CD4-positive, alpha-beta T cell (primary cell): ENCODE results near the gene SLMAP. TPM values are rescaled to one million over a fixed set of nuclear protein-coding genes. Genes with fewer than 3 reads are reported as not detected.

Source experiments
- ATAC-seq: fragments of 200-7000 bp; cut with Tn5 transposase; one replicate; pipeline ENCODE4 v1.10.0; 2022; ENCODE audit warnings: mild to moderate bottlenecking; ENCODE audit not compliant: poor library complexity
- CTCF ChIA-PET: fragments of 350-600 bp; sonication (Branson Sonifier 250); formaldehyde crosslinking; loops from one replicate; lab custom pipeline; 2021; ENCODE audit warnings: antibody characterized with exemption, inconsistent platforms; lab: Charles Lee
- POLR2A ChIA-PET: fragments of 350-600 bp; sonication (Branson Sonifier 250); formaldehyde crosslinking; loops from one replicate; lab custom pipeline; 2021; ENCODE audit warnings: antibody characterized with exemption, inconsistent platforms; lab: Charles Lee
- DNase-seq, 14 experiments: peaks; one replicate each; pipeline ENCODE4 v3.0.0-alpha.2; 2013 to 2020; ENCODE audit warnings: mixed read lengths in 2 of 14
- H3K27ac ChIP-seq, 2 donors: one replicate each; pipeline versions ENCODE4 v1.5.1 to v1.7.0; 2013; ENCODE audit warnings: low read length in 2 of 2, low read depth in 1 of 2, mild to moderate bottlenecking in 1 of 2
- H3K27me3 ChIP-seq, 2 experiments: 1 replicate in 1 of 2; 2 replicates in 1 of 2; pipeline versions ENCODE4 v1.6.1 to v1.7.0; 2013; ENCODE audit warnings: low read length in 2 of 2, control low read depth in 1 of 2, mild to moderate bottlenecking in 1 of 2, moderate library complexity in 1 of 2; ENCODE audit not compliant: insufficient read depth in 2 of 2, control insufficient read depth in 1 of 2
- H3K36me3 ChIP-seq: one replicate; pipeline ENCODE4 v1.6.1; 2013; ENCODE audit warnings: low read length, control low read depth; ENCODE audit not compliant: insufficient read depth
- H3K4me1 ChIP-seq: one replicate; pipeline ENCODE4 v1.6.1; 2013; ENCODE audit warnings: low read length, control low read depth; ENCODE audit not compliant: insufficient read depth
- H3K4me3 ChIP-seq: one replicate; pipeline ENCODE4 v1.5.1; 2013; ENCODE audit warnings: mild to moderate bottlenecking, low read length, moderate library complexity
- H3K9me3 ChIP-seq, 2 experiments: 1 replicate in 1 of 2; 2 replicates in 1 of 2; pipeline versions ENCODE4 v1.6.1 to v1.7.0; 2013; ENCODE audit warnings: low read length in 2 of 2, mild to moderate bottlenecking in 2 of 2, control low read depth in 1 of 2, moderate library complexity in 1 of 2; ENCODE audit not compliant: control insufficient read depth in 1 of 2, insufficient read depth in 1 of 2
- H3K27ac Mint-ChIP-seq: one replicate; pipeline ENCODE4 v1.8.0; 2020; ENCODE audit warnings: mixed read lengths
- H3K27me3 Mint-ChIP-seq: one replicate; pipeline ENCODE4 v1.8.0; 2021; ENCODE audit warnings: mixed read lengths
- H3K36me3 Mint-ChIP-seq: one replicate; pipeline ENCODE4 v1.8.0; 2021; ENCODE audit warnings: low read depth, mixed read lengths
- H3K4me1 Mint-ChIP-seq: one replicate; pipeline ENCODE4 v1.8.0; 2021; ENCODE audit warnings: low read depth, mixed read lengths
- H3K4me3 Mint-ChIP-seq: one replicate; pipeline ENCODE4 v1.8.0; 2020; ENCODE audit warnings: mild to moderate bottlenecking, mixed read lengths
- H3K9me3 Mint-ChIP-seq: one replicate; pipeline ENCODE4 v1.8.0; 2020; ENCODE audit warnings: mixed read lengths
- CTCF ChIP-seq: fragments of 200-600 bp; IDR thresholded peaks from one replicate; pipeline ENCODE4 v1.8.0; 2022; ENCODE audit warnings: antibody characterized with exemption, mild to moderate bottlenecking
- intact Hi-C, 2 experiments: fragments of 100-400 bp; cut with DNase I in 1 of 2; cut with micrococcal nuclease in 1 of 2; formaldehyde crosslinking; loops; one replicate each; pipeline versions ENCODE4 v1.15.1 to v1.9.0; 2023 to 2025; cut with DNase I, micrococcal nuclease
- total RNA-seq, 174 experiments: library from RNA in 2 of 174; stranded (reverse) in 2 of 174; gene quantifications; one replicate each; pipeline ENCODE4 v1.2.3 and lab custom pipeline; 2021 to 2026

The SLMAP gene
- total RNA-seq, 2 experiments from 2014 or later = 51.3 to 52.2 TPM

- H3K9me3 Mint-ChIP-seq = no peaks in the 10 kb centered on the region
- POLR2A ChIA-PET = no interaction called here
- CTCF ChIA-PET = no interaction called here
- no peak overlapping the region for H3K27ac Mint-ChIP-seq
- Histone ChIP-seq H3K4me3 (no peak overlapping the region), H3K36me3 (no peaks in the 10 kb centered on the region), H3K9me3 (no peaks in the 10 kb centered on the region), H3K4me1 (peaks cover 6% of the 10 kb centered on the region), H3K27ac (no peak overlapping the region), H3K27me3 (no peaks in the 10 kb centered on the region)
- no peak for TF ChIP-seq CTCF
- peak in 2 of 14 experiments; percentile 52 to 64 for DNase-seq
- no peaks in the 10 kb centered on the region for H3K36me3 Mint-ChIP-seq
- no peaks in the 10 kb centered on the region for H3K27me3 Mint-ChIP-seq
- no peak for ATAC-seq
- intact Hi-C loops = no loop called here
- H3K4me3 Mint-ChIP-seq = no peak overlapping the region
- no peaks in the 10 kb centered on the region for H3K4me1 Mint-ChIP-seq
Observed at GRCh38 chr3:57959423-57960173, 203.5 kb downstream of the SLMAP start.

- no peaks in the 10 kb centered on the region for H3K4me1 Mint-ChIP-seq
- no peaks in the 10 kb centered on the region for H3K9me3 ChIP-seq
- intact Hi-C loops = no loop called here
- ATAC-seq (no peak), DNase-seq (no peak)
- POLR2A ChIA-PET = no interaction called here
- no peak for TF ChIP-seq CTCF
- H3K27ac ChIP-seq = no peak overlapping the region
- no peak overlapping the region for H3K27ac Mint-ChIP-seq
- CTCF ChIA-PET = no interaction called here
- H3K9me3 Mint-ChIP-seq = no peaks in the 10 kb centered on the region
- no peak overlapping the region for H3K4me3 ChIP-seq
- no peaks in the 10 kb centered on the region for H3K36me3 Mint-ChIP-seq
- H3K4me1 ChIP-seq = peaks cover 6% of the 10 kb centered on the region
- H3K27me3 ChIP-seq = no peaks in the 10 kb centered on the region
- H3K36me3 ChIP-seq = no peaks in the 10 kb centered on the region
- H3K4me3 Mint-ChIP-seq = no peak overlapping the region
- no peaks in the 10 kb centered on the region for H3K27me3 Mint-ChIP-seq
Observed at GRCh38 chr3:57960174-57960505, 204.0 kb downstream of the SLMAP start.

- Mint-ChIP-seq H3K4me1 (no peaks in the 10 kb centered on the region), H3K27ac (no peak overlapping the region), H3K27me3 (no peaks in the 10 kb centered on the region), H3K9me3 (no peaks in the 10 kb centered on the region), H3K36me3 (no peaks in the 10 kb centered on the region), H3K4me3 (no peak overlapping the region)
- H3K27ac ChIP-seq = no peak overlapping the region
- no peaks in the 10 kb centered on the region for H3K36me3 ChIP-seq
- peaks cover 6% of the 10 kb centered on the region for H3K4me1 ChIP-seq
- ATAC-seq (no peak), DNase-seq (no peak)
- CTCF ChIA-PET = no interaction called here
- no peaks in the 10 kb centered on the region for H3K27me3 ChIP-seq
- no peaks in the 10 kb centered on the region for H3K9me3 ChIP-seq
- POLR2A ChIA-PET = no interaction called here
- TF ChIP-seq CTCF = no peak
- intact Hi-C loops = no loop called here
- no peak overlapping the region for H3K4me3 ChIP-seq
Observed at GRCh38 chr3:57961177-57961827, 205.2 kb downstream of the SLMAP start.
